Measurements from ENCODE around the gene PRKCB.

Gene PRKCB

GRCh38 chr16:23934610-23935236 is 98.9 kb downstream of the PRKCB start:
- TF ChIP-seq CTCF (IDR thresholded peaks at IDR 0.05; ENCODE audit: low read depth, low read length, missing control alignments) = no peak
- no peak for DNase-seq (ENCODE audit: low read depth)
- no peak overlapping the region for H3K4me3 ChIP-seq (ENCODE audit: low read depth, low read length)

GRCh38 chr16:23940111-23940510 is 104.3 kb downstream of the PRKCB start:
- DNase-seq (ENCODE audit: low read depth) = no peak
- TF ChIP-seq CTCF (IDR thresholded peaks at IDR 0.05; ENCODE audit: low read depth, low read length, missing control alignments) = no peak
- H3K4me3 ChIP-seq (ENCODE audit: low read depth, low read length) = no peak overlapping the region

GRCh38 chr16:23941025-23941424 is 105.2 kb downstream of the PRKCB start:
- no peak for TF ChIP-seq CTCF (IDR thresholded peaks at IDR 0.05; ENCODE audit: low read depth, low read length, missing control alignments)
- DNase-seq (ENCODE audit: low read depth) = no peak
- H3K4me3 ChIP-seq (ENCODE audit: low read depth, low read length) = no peak overlapping the region

- H3K4me3 ChIP-seq (ENCODE audit: low read depth, low read length) = no peak overlapping the region
- no peak for DNase-seq (ENCODE audit: low read depth)
- no peak for TF ChIP-seq CTCF (IDR thresholded peaks at IDR 0.05; ENCODE audit: low read depth, low read length, missing control alignments)
These were observed 106.3 kb downstream of the PRKCB start for GRCh38 chr16:23941963-23942564.

GRCh38 chr16:23943604-23944003 is 107.8 kb downstream of the PRKCB start:
- DNase-seq (ENCODE audit: low read depth) = no peak
- no peak overlapping the region for H3K4me3 ChIP-seq (ENCODE audit: low read depth, low read length)
- no peak for TF ChIP-seq CTCF (IDR thresholded peaks at IDR 0.05; ENCODE audit: low read depth, low read length, missing control alignments)

- no peak for DNase-seq (ENCODE audit: low read depth)
- TF ChIP-seq CTCF (IDR thresholded peaks at IDR 0.05; ENCODE audit: low read depth, low read length, missing control alignments) = no peak
- H3K4me3 ChIP-seq (ENCODE audit: low read depth, low read length) = no peak overlapping the region
These were observed 108.6 kb downstream of the PRKCB start for GRCh38 chr16:23944381-23944780.

GRCh38 chr16:23945243-23945642 is 109.5 kb downstream of the PRKCB start:
- no peak overlapping the region for H3K4me3 ChIP-seq (ENCODE audit: low read depth, low read length)
- DNase-seq (ENCODE audit: low read depth) = no peak
- TF ChIP-seq CTCF (IDR thresholded peaks at IDR 0.05; ENCODE audit: low read depth, low read length, missing control alignments) = no peak

Data from GM12864 (cell line).